GM18520 (cell line): ENCODE results near the gene SLC9A6.
"Not testable (repeated sequence)": the region's sequence is repeated elsewhere in the genome, so short reads cannot be mapped to it uniquely, and the experiment has no call there.

Experiments
- ATAC-seq: cut with Tn5 transposase; IDR thresholded peaks from one replicate; pipeline ENCODE4 v1.9.1; 2021; ENCODE audit not compliant: unreplicated experiment

Gene SLC9A6

GRCh38 chrX:136061286-136061685, 76.1 kb downstream of the SLC9A6 start:
- no peak for ATAC-seq

DNA sequence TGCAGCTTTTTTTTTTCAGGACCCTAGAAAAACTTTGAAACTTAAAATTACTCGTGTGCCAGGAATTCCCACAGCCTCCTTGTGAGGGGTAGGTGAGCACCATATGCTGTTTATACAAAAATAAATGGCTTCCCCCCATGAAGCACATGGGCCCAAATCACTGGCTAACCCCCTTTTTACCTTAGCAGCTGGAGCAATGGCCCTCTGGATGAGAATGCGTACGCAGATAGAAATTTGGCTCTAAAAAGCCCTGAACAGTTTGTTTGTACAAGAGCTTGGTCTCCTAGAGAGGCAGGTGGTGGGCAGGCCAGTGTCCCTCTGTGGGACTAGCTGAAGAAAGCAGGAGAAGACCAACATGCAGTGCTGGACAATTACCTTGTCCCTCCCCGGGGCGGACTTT, 76.5 kb downstream of the SLC9A6 start:
- ATAC-seq, result no peak

DNA sequence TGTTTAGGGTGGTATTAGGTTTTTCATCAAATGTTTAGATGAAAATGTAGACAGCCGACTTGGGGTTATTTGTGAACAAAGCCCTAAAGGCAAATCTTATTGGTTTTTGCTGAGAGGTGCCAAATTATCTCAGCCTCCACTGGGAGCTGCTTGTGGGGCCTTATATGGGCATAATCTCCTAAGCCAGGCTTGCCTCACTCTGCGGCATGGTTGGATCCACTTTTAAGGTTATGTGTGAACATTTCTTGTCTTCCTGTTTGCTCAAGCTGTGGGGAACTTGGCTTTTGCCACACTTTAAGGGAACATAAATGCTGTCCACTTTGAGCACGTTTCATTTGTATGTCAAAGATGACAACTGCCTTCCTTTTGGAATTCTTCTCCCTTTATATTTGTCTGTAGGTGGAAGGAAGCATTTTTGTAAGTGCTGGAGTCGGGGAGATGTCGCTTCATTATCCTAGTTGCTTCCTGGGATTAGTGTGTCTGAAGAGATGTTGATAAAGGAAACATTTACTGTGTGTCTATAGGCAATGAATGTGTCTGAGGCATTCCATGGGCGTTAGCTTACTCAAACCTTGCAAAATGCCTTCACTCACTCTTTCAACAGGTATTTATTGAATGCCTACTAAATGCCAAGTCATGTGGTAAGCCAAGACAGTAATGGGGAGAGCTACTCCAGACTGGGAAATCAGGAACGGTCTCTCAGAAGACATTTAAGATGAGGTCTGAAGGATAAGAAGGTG, 78.3 kb downstream of the SLC9A6 start:
- no peak for ATAC-seq

DNA sequence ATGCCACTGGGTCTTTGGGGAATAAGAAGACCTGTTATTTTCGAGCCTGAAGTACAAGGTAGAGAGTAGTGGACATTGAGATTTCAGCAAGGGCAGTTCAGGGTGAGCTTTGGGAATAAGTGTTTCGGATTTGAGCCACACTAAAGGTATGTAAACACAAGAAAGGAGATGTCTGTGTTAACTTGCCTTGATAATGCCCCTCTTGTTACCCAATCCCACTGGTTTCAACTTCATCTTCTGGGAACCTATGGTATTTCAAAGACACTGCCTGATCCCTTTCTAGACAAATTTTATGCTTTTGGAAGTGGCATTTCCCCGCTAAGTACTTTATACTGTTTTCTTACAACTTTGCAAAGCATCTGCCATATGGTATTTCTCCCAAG, 79.4 kb downstream of the SLC9A6 start:
- ATAC-seq, result no peak

GRCh38 chrX:136065044-136065671, 79.9 kb downstream of the SLC9A6 start:
- ATAC-seq, result no peak

DNA sequence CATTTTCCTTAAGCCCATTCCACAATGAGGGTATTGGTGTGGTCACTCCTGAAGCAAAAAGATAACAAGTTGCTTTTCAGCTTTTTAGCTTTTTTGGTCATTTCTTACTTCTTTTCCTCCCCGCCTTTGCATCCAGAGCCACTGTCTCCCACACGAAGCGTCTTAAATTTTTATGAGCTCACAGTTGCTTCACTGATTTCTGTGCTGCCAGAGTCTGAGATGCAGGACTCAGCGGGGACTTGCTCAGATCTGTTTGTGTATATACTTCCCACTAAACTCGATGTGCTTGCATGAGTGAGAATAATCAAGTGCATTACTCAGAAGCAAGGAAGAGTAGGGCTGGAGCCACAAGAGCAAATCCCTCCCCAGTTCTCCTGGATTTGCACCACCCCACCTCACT, 81.9 kb downstream of the SLC9A6 start:
- no peak for ATAC-seq

- ATAC-seq, result no peak
These were observed 82.7 kb downstream of the SLC9A6 start for GRCh38 chrX:136067966-136068365.

- no peak for ATAC-seq
These were observed 91.7 kb downstream of the SLC9A6 start for GRCh38 chrX:136076942-136077341.

DNA sequence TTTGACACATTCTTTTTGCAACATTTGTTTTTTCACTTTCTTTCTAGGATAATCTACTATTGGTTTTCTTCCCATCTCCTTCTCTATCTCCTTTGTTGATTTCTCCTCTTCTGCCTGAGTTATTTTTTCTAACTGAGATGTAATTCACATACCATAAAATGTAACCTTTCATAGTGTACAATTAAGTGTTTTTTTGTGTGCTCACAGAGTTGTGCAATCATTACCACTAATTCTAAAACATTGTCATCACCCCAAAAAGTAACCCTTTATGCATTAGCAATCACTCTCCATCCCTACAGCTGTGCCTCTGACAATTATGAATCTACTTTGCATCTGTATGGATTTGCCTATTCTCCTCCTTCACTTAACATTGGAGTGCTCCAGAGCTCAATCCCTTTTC, 95.5 kb downstream of the SLC9A6 start:
- no peak for ATAC-seq

DNA sequence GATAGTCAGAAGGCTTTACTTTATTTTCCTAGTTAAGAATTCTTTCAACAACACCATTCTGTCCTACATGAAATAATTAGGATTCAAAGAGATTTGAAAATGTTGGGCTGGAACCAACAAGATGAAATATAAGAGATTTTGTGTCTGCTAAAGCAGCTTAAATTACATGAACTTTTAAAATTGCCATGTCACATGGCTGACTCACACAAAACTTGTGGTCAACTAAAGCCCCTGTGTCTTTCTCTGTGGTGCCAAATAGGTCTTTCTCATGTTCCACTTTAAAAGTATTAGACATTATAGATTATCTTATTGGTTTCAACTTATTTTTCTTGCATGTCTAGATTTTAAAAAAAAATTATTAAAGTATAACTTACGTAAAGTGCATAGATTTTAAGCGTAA, 101.3 kb downstream of the SLC9A6 start:
- no peak for ATAC-seq

- ATAC-seq, result not testable (repeated sequence)
These were observed 106.7 kb downstream of the SLC9A6 start for GRCh38 chrX:136091898-136092297.

DNA sequence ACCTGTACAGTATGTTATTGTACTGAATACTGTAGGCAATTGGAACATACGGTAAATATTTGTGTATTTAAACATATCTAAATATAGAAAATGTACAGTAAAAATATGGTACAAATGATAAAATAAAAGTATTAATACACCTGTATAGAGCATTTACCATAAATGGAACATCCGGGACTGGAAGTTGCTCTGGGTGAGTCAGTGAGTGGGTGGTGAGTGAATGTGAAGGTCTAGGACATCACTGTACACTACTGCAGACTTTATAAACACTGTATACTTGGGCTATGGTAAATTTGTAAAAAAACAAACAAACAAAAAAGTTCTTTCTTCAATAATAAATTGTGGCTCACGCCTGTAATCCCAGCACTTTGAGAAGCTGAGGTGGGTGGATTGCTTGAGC, 109.7 kb downstream of the SLC9A6 start:
- no peak for ATAC-seq
